Measurements from ENCODE around the gene NECTIN4.
"Not testable (repeated sequence)": the region's sequence is repeated elsewhere in the genome, so short reads cannot be mapped to it uniquely, and the experiment has no call there.

NECTIN4 gene

GRCh38 chr1:161032409-161032808, 56.9 kb downstream of the NECTIN4 start:
- in situ Hi-C loops (cut with MboI; ENCODE audit: low sequenced_read_pairs, unreplicated experiment) = no loop called here
- DNase-seq (ENCODE audit: low spot score) = no peak
- TF ChIP-seq CTCF (IDR thresholded peaks at IDR 0.05; ENCODE audit: borderline replicate concordance, control extremely low read depth, extremely low read depth, insufficient read depth, missing control alignments) = no peak

- TF ChIP-seq CTCF (IDR thresholded peaks at IDR 0.05; ENCODE audit: borderline replicate concordance, control extremely low read depth, extremely low read depth, insufficient read depth, missing control alignments) = no peak
Measured at GRCh38 chr1:161031874-161032273, 57.5 kb downstream of the NECTIN4 start.

GRCh38 chr1:161029466-161029865, 59.9 kb downstream of the NECTIN4 start:
- in situ Hi-C loops (cut with MboI; ENCODE audit: low sequenced_read_pairs, unreplicated experiment); DNase-seq (ENCODE audit: low spot score): not testable (repeated sequence)

More at GRCh38 chr1:161031874-161032273, 57.5 kb downstream of the NECTIN4 start:
- no peak for DNase-seq (ENCODE audit: low spot score)
- in situ Hi-C loops (cut with MboI; ENCODE audit: low sequenced_read_pairs, unreplicated experiment) = no loop called here

- in situ Hi-C loops (cut with MboI; ENCODE audit: low sequenced_read_pairs, unreplicated experiment); DNase-seq (ENCODE audit: low spot score): not testable (repeated sequence)
Measured at GRCh38 chr1:161026954-161027353, 62.4 kb downstream of the NECTIN4 start.

- DNase-seq (ENCODE audit: low spot score); in situ Hi-C loops (cut with MboI; ENCODE audit: low sequenced_read_pairs, unreplicated experiment): not testable (repeated sequence)
Measured at GRCh38 chr1:161022432-161022831, 66.9 kb downstream of the NECTIN4 start.

- in situ Hi-C loops (cut with MboI; ENCODE audit: low sequenced_read_pairs, unreplicated experiment) = no loop called here
- DNase-seq (ENCODE audit: low spot score) = no peak
- no peak for TF ChIP-seq CTCF (IDR thresholded peaks at IDR 0.05; ENCODE audit: borderline replicate concordance, control extremely low read depth, extremely low read depth, insufficient read depth, missing control alignments)
Measured at GRCh38 chr1:161021970-161022353, 67.4 kb downstream of the NECTIN4 start.

GRCh38 chr1:161021165-161021969, 68.0 kb downstream of the NECTIN4 start:
- no peak for TF ChIP-seq CTCF (IDR thresholded peaks at IDR 0.05; ENCODE audit: borderline replicate concordance, control extremely low read depth, extremely low read depth, insufficient read depth, missing control alignments)
- peak; percentile 95 for DNase-seq (ENCODE audit: low spot score)
- in situ Hi-C loops (cut with MboI; ENCODE audit: low sequenced_read_pairs, unreplicated experiment) = no loop called here
